Measurements from ENCODE around the gene PIH1D1. TPM values are rescaled to one million over a fixed set of nuclear protein-coding genes. Genes with fewer than 3 reads are reported as not detected.
A peak's percentile ranks its signal among the peaks of the same experiment; 100 is the strongest.

Gene PIH1D1
- total and polyA plus RNA-seq, 2 experiments from 2014 or later, result 103 to 164 TPM

- Histone ChIP-seq H3K4me3 (no peak overlapping the region), H3K9me2 (ENCODE audit: insufficient read depth) (no peaks in the 10 kb centered on the region), H3K27ac (ENCODE audit: low read depth) (no peak overlapping the region), H3K36me3 (ENCODE audit: insufficient read depth) (no peaks in the 10 kb centered on the region), H3K79me2 (replicated peaks; ENCODE audit: insufficient read depth) (no peaks in the 10 kb centered on the region), H3K27me3 (ENCODE audit: insufficient read depth) (no peaks in the 10 kb centered on the region), H3K4me1 (ENCODE audit: insufficient read depth) (peaks cover 9% of the 10 kb centered on the region; the same call in 1 of the 2 replicates), H3K4me2 (peak overlapping the region; percentile 1; the same call in 1 of the 2 replicates), H4K20me1 (replicated peaks; ENCODE audit: insufficient read depth) (no peaks in the 10 kb centered on the region; the same call in 1 of the 2 replicates), H3F3A (replicated peaks; ENCODE audit: low read depth) (0 out of 2 replicates have a peak, but pooled peaks cover 16% of the 10 kb centered on the region), H2AFZ (no peak overlapping the region)
- Mint-ChIP-seq H3K36me3 (ENCODE audit: low read depth) (peaks cover 30% of the 10 kb centered on the region), H3K4me1 (peaks cover 6% of the 10 kb centered on the region), H3K4me3 (no peak overlapping the region), H3K27ac (peak overlapping the region; percentile 85), H3K27me3 (ENCODE audit: insufficient read depth, low read depth, poor library complexity) (peaks cover 21% of the 10 kb centered on the region), H3K9me3 (no peaks in the 10 kb centered on the region)
- ATAC-seq (peak; percentile 88), DNase-seq (ENCODE audit: low spot score) (peak; percentile 100)
- TF ChIP-seq JUNB (IDR thresholded peaks at IDR 0.05; ENCODE audit: unreplicated experiment) (no peak), ZNF331 (CRISPR knock-in tag; IDR thresholded peaks at IDR 0.05; ENCODE audit: low read depth) (no peak), NANOG (IDR thresholded peaks at IDR 0.05; ENCODE audit: borderline replicate concordance) (no peak), EZH2 (IDR thresholded peaks at IDR 0.05; ENCODE audit: low read depth, unreplicated experiment) (no peak), REST (IDR thresholded peaks at IDR 0.05; ENCODE audit: unreplicated experiment) (no peak), EZH2phosphoT487 (IDR thresholded peaks at IDR 0.05; ENCODE audit: unreplicated experiment) (no peak), POLR2AphosphoS5 (IDR thresholded peaks at IDR 0.05; ENCODE audit: low read depth) (no peak), STAT1 (IDR thresholded peaks at IDR 0.05; ENCODE audit: unreplicated experiment) (no peak), CREB1 (CRISPR knock-in tag; IDR thresholded peaks at IDR 0.05; ENCODE audit: low read depth) (no peak)
- TF ChIP-seq, protein P1, sequence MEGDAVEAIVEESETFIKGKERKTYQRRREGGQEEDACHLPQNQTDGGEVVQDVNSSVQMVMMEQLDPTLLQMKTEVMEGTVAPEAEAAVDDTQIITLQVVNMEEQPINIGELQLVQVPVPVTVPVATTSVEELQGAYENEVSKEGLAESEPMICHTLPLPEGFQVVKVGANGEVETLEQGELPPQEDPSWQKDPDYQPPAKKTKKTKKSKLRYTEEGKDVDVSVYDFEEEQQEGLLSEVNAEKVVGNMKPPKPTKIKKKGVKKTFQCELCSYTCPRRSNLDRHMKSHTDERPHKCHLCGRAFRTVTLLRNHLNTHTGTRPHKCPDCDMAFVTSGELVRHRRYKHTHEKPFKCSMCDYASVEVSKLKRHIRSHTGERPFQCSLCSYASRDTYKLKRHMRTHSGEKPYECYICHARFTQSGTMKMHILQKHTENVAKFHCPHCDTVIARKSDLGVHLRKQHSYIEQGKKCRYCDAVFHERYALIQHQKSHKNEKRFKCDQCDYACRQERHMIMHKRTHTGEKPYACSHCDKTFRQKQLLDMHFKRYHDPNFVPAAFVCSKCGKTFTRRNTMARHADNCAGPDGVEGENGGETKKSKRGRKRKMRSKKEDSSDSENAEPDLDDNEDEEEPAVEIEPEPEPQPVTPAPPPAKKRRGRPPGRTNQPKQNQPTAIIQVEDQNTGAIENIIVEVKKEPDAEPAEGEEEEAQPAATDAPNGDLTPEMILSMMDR (conservative IDR thresholded peaks at IDR 0.05; ENCODE audit: low read depth in 2 of 2), result no peak
- TF ChIP-seq, protein P2, sequence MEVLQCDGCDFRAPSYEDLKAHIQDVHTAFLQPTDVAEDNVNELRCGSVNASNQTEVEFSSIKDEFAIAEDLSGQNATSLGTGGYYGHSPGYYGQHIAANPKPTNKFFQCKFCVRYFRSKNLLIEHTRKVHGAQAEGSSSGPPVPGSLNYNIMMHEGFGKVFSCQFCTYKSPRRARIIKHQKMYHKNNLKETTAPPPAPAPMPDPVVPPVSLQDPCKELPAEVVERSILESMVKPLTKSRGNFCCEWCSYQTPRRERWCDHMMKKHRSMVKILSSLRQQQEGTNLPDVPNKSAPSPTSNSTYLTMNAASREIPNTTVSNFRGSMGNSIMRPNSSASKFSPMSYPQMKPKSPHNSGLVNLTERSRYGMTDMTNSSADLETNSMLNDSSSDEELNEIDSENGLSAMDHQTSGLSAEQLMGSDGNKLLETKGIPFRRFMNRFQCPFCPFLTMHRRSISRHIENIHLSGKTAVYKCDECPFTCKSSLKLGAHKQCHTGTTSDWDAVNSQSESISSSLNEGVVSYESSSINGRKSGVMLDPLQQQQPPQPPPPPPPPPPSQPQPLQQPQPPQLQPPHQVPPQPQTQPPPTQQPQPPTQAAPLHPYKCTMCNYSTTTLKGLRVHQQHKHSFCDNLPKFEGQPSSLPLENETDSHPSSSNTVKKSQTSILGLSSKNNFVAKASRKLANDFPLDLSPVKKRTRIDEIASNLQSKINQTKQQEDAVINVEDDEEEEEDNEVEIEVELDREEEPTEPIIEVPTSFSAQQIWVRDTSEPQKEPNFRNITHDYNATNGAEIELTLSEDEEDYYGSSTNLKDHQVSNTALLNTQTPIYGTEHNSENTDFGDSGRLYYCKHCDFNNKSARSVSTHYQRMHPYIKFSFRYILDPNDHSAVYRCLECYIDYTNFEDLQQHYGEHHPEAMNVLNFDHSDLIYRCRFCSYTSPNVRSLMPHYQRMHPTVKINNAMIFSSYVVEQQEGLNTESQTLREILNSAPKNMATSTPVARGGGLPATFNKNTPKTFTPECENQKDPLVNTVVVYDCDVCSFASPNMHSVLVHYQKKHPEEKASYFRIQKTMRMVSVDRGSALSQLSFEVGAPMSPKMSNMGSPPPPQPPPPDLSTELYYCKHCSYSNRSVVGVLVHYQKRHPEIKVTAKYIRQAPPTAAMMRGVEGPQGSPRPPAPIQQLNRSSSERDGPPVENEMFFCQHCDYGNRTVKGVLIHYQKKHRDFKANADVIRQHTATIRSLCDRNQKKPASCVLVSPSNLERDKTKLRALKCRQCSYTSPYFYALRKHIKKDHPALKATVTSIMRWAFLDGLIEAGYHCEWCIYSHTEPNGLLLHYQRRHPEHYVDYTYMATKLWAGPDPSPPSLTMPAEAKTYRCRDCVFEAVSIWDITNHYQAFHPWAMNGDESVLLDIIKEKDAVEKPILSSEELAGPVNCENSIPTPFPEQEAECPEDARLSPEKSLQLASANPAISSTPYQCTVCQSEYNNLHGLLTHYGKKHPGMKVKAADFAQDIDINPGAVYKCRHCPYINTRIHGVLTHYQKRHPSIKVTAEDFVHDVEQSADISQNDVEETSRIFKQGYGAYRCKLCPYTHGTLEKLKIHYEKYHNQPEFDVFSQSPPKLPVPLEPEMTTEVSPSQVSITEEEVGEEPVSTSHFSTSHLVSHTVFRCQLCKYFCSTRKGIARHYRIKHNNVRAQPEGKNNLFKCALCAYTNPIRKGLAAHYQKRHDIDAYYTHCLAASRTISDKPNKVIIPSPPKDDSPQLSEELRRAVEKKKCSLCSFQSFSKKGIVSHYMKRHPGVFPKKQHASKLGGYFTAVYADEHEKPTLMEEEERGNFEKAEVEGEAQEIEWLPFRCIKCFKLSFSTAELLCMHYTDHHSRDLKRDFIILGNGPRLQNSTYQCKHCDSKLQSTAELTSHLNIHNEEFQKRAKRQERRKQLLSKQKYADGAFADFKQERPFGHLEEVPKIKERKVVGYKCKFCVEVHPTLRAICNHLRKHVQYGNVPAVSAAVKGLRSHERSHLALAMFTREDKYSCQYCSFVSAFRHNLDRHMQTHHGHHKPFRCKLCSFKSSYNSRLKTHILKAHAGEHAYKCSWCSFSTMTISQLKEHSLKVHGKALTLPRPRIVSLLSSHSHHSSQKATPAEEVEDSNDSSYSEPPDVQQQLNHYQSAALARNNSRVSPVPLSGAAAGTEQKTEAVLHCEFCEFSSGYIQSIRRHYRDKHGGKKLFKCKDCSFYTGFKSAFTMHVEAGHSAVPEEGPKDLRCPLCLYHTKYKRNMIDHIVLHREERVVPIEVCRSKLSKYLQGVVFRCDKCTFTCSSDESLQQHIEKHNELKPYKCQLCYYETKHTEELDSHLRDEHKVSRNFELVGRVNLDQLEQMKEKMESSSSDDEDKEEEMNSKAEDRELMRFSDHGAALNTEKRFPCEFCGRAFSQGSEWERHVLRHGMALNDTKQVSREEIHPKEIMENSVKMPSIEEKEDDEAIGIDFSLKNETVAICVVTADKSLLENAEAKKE (CRISPR knock-in tag; IDR thresholded peaks at IDR 0.05), result no peak
- TF ChIP-seq, protein P3, sequence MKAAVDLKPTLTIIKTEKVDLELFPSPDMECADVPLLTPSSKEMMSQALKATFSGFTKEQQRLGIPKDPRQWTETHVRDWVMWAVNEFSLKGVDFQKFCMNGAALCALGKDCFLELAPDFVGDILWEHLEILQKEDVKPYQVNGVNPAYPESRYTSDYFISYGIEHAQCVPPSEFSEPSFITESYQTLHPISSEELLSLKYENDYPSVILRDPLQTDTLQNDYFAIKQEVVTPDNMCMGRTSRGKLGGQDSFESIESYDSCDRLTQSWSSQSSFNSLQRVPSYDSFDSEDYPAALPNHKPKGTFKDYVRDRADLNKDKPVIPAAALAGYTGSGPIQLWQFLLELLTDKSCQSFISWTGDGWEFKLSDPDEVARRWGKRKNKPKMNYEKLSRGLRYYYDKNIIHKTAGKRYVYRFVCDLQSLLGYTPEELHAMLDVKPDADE (IDR thresholded peaks at IDR 0.05), result no peak
These were observed 17.3 kb upstream of the PIH1D1 start for GRCh38 chr19:49468746-49469447.

Measured in GM23338 (cell line).